Lung (tissue), 12 donors: ENCODE results near the gene TVP23C. TPM values are rescaled to one million over a fixed set of nuclear protein-coding genes. Genes with fewer than 3 reads are reported as not detected.

Experiments
- ATAC-seq: fragments of 200-7000 bp; cut with Tn5 transposase; one replicate; pipeline ENCODE4 v1.9.1; 2020; ENCODE audit warnings: moderate number of reproducible peaks; ENCODE audit not compliant: insufficient read depth, low FRiP score
- DNase-seq, 3 donors: peaks; one replicate each; pipeline ENCODE4 v3.0.0-alpha.2; 2013 to 2017
- H3K27ac ChIP-seq, 2 donors: one replicate each; pipeline ENCODE4 v1.5.1; 2013; ENCODE audit warnings: mild to moderate bottlenecking in 2 of 2, moderate library complexity in 2 of 2, control low read depth in 1 of 2, inconsistent platforms in 1 of 2, low read depth in 1 of 2, low read length in 1 of 2
- H3K27me3 ChIP-seq, 3 donors: one replicate each; pipeline ENCODE4 v1.5.1; 2013; ENCODE audit warnings: low read length in 2 of 3; ENCODE audit not compliant: control insufficient read depth in 3 of 3, insufficient read depth in 3 of 3
- H3K36me3 ChIP-seq, 4 donors: one replicate each; pipeline ENCODE4 v1.5.1; 2013; ENCODE audit warnings: low read length in 4 of 4, mild to moderate bottlenecking in 1 of 4, moderate library complexity in 1 of 4; ENCODE audit not compliant: control insufficient read depth in 4 of 4, insufficient read depth in 4 of 4
- H3K4me1 ChIP-seq, 5 donors: one replicate each; pipeline ENCODE4 v1.5.1; 2013; ENCODE audit warnings: low read length in 5 of 5, mild to moderate bottlenecking in 2 of 5, moderate library complexity in 1 of 5; ENCODE audit not compliant: control insufficient read depth in 5 of 5, insufficient read depth in 5 of 5
- H3K4me3 ChIP-seq: one replicate; pipeline ENCODE4 v1.5.1; 2013; ENCODE audit warnings: mild to moderate bottlenecking, control low read depth, moderate library complexity
- H3K9ac ChIP-seq, 2 donors: one replicate each; pipeline ENCODE4 v1.5.1; 2013; ENCODE audit warnings: low read length in 2 of 2, control low read depth in 1 of 2; ENCODE audit not compliant: insufficient read depth in 1 of 2
- H3K9me3 ChIP-seq, 4 donors: one replicate each; pipeline ENCODE4 v1.5.1; 2013; ENCODE audit warnings: low read length in 3 of 4, mild to moderate bottlenecking in 1 of 4, moderate library complexity in 1 of 4; ENCODE audit not compliant: control insufficient read depth in 4 of 4, insufficient read depth in 3 of 4
- CTCF ChIP-seq: IDR thresholded peaks from 2 replicates; pipeline ENCODE4 v1.5.1; 2012; ENCODE audit warnings: mild to moderate bottlenecking; ENCODE audit errors: control extremely low read depth, extremely low read depth
- WGBS, 2 donors: extraction: QIAGEN DNeasy Blood & Tissue Kit; methylation state at CpG; one replicate each; pipeline ENCODE4 v1.1.7; 2013; 5-methylcytosine and 5-hydroxymethylcytosine counted together
- polyA plus RNA-seq, 2 donors: library from polyadenylated mRNA; stranded (reverse); fragments of 200-250 nt; gene quantifications; one replicate each; pipeline ENCODE4 v1.2.1, GENCODE V29; 2013
- total RNA-seq, 2 donors: library from RNA; depleted of rRNA in 1 of 2; stranded (reverse); fragments of >200 nt in 1 of 2; gene quantifications; one replicate each; pipeline ENCODE4 v1.2.1, GENCODE V29; 2014 to 2021
- donor health status: control.
- donor health status: control.
- donor health status: Bipolar disorder and iron deficiency.
- donor health status: healthy.
- donor health status: DM: yes; HTN: yes; CAD: no.

The TVP23C gene
- total and polyA plus RNA-seq, 4 donors = 2.7 to 80.8 (median 13.0) TPM

GRCh38 chr17:15492791-15493692 is 70.2 kb downstream of the TVP23C start:
- Histone ChIP-seq H3K9ac (no peak overlapping the region), H3K27ac (peak overlapping the region in 1 of 2 donors; percentile 9), H3K36me3 (no peaks in the 10 kb centered on the region), H3K4me1 (peaks cover 0 to 11% (median 3%) of the 10 kb centered on the region in 5 donors), H3K27me3 (no peaks in the 10 kb centered on the region), H3K4me3 (no peak overlapping the region), H3K9me3 (no peaks in the 10 kb centered on the region)
- 95 to 99% methylated on average over 8 of the region's 8 CpGs for WGBS, 2 donors
- DNase-seq (no peak), ATAC-seq (no peak)
- TF ChIP-seq CTCF = no peak

GRCh38 chr17:15492186-15492585 is 71.1 kb downstream of the TVP23C start:
- Histone ChIP-seq H3K36me3 (no peaks in the 10 kb centered on the region), H3K27me3 (no peaks in the 10 kb centered on the region), H3K4me3 (no peak overlapping the region), H3K9me3 (no peaks in the 10 kb centered on the region), H3K9ac (no peak overlapping the region), H3K4me1 (peaks cover 0 to 10% (median 3%) of the 10 kb centered on the region in 5 donors), H3K27ac (peak overlapping the region in 1 of 2 donors; percentile 54)
- no peak for TF ChIP-seq CTCF
- DNase-seq (no peak), ATAC-seq (no peak)
- 92 to 96% methylated on average over 4 of the region's 4 CpGs for WGBS, 2 donors

GRCh38 chr17:15490634-15491261 is 72.5 kb downstream of the TVP23C start:
- DNase-seq = peak; percentile 29 to 56 (median 50)
- ATAC-seq = peak; percentile 65
- 30 to 45% methylated on average over 11 of the region's 11 CpGs for whole genome bisulfite sequencing, 2 donors
- no peaks in the 10 kb centered on the region for H3K36me3 ChIP-seq
- H3K27me3 ChIP-seq = no peaks in the 10 kb centered on the region
- no peak for TF ChIP-seq CTCF
- H3K4me3 ChIP-seq = no peak overlapping the region
- H3K9ac ChIP-seq = no peak overlapping the region
- peak overlapping the region; percentile 64 to 69 for H3K27ac ChIP-seq
- H3K9me3 ChIP-seq = no peaks in the 10 kb centered on the region
- H3K4me1 ChIP-seq = peaks cover 0 to 3% (median 3%) of the 10 kb centered on the region in 5 donors
